Hematopoietic multipotent progenitor cell treated with erythropoietin and hydrocortisone succinate and interleukin-3 and kit ligand, for 6 days (in vitro differentiated cells): ENCODE measurements around the gene CCDC116.
"Not testable (repeated sequence)": the region's sequence is repeated elsewhere in the genome, so short reads cannot be mapped to it uniquely, and the experiment has no call there.

Experiments
- DNase-seq: peaks from one replicate; pipeline ENCODE4 v3.0.0-alpha.2; 2015

Gene CCDC116

GRCh38 chr22:21652547-21653545 is 20.3 kb downstream of the CCDC116 start:
- DNase-seq: no peak

- no peak for DNase-seq
These were observed 24.4 kb downstream of the CCDC116 start for GRCh38 chr22:21657020-21657359.

GRCh38 chr22:21657360-21658032 is 24.9 kb downstream of the CCDC116 start:
- DNase-seq: peak; percentile 90

GRCh38 chr22:21659864-21660525 is 27.4 kb downstream of the CCDC116 start:
- no peak for DNase-seq

- DNase-seq: no peak
These were observed 28.3 kb downstream of the CCDC116 start for GRCh38 chr22:21660904-21661303.

GRCh38 chr22:21661991-21662390 is 29.4 kb downstream of the CCDC116 start:
- DNase-seq: no peak

GRCh38 chr22:21663738-21664137 is 31.2 kb downstream of the CCDC116 start:
- no peak for DNase-seq

GRCh38 chr22:21665047-21665851 is 32.7 kb downstream of the CCDC116 start:
- no peak for DNase-seq

GRCh38 chr22:21666786-21667185 is 34.2 kb downstream of the CCDC116 start:
- DNase-seq: no peak

- DNase-seq: no peak
These were observed 36.5 kb downstream of the CCDC116 start for GRCh38 chr22:21669026-21669425.

- no peak for DNase-seq
These were observed 39.6 kb downstream of the CCDC116 start for GRCh38 chr22:21672107-21672629.

GRCh38 chr22:21673534-21674321 is 41.2 kb downstream of the CCDC116 start:
- DNase-seq: no peak

- no peak for DNase-seq
These were observed 42.2 kb downstream of the CCDC116 start for GRCh38 chr22:21674638-21675245.

GRCh38 chr22:21677606-21678443 is 45.3 kb downstream of the CCDC116 start:
- DNase-seq: no peak

- DNase-seq: not testable (repeated sequence)
These were observed 46.3 kb downstream of the CCDC116 start for GRCh38 chr22:21678842-21679241.

GRCh38 chr22:21679383-21679782 is 46.8 kb downstream of the CCDC116 start:
- no peak for DNase-seq

GRCh38 chr22:21680830-21681565 is 48.4 kb downstream of the CCDC116 start:
- no peak for DNase-seq

GRCh38 chr22:21681566-21682370 is 49.2 kb downstream of the CCDC116 start:
- DNase-seq: no peak
